ENCODE measurements around the gene IGFL4. TPM values are rescaled to one million over a fixed set of nuclear protein-coding genes. Genes with fewer than 3 reads are reported as not detected.

Gene IGFL4
- total RNA-seq, 4 donors from 2014 or later: not detected

DNA sequence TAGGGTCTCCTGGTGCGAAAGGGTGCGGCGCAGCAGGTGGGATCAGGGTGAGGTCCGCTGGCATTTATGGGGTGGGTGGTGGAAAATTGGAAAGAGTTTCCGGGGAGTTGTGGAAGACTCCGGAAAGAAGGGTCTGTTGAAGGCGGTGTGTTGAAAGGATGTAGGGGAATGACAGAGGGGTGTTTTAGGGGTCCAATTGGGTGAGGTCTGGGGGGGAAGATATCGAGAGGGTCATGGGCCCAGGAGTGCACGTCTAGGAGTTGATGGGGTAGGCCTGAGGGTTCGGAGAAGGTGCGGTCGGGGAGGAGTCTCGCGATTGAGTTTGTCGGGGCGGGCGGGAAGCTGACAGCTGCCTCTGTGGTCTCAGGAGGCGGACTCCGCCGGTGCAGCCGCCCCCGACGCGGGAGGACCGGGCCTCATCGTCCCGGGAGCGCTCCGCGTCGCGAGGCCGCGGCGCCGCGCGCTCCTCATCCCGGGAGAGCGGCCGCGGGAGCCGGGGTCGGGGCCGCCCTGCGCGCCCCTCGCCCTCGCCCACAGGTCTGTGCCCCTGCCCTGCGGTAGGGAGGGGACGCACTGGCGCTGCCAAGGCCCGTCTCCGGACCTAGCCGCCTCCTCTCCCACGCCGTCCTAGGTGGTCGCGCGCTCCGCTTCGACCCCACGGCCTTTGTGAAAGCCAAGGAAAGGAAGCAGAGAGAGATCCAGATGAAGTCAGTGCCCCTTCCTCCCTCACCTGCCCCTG is 24.9 kb downstream of the IGFL4 start:
- intact Hi-C loops (cut with DNase I): loop anchor here (10.0 kb wide), 1 partner anchor 121 kb away; no protein-coding TSS in a partner anchor
- Histone ChIP-seq H3K27me3 (no peaks in the 10 kb centered on the region), H3K4me3 (replicated peaks in 1 of 3) (peak overlapping the region; percentile 19 to 56 (median 33)), H3K9me3 (no peaks in the 10 kb centered on the region), H3K36me3 (no peaks in the 10 kb centered on the region), H3K27ac (no peak overlapping the region), H3K4me1 (peaks cover 3 to 21% of the 10 kb centered on the region in 2 donors)
- TF ChIP-seq POLR2A (IDR thresholded peaks at IDR 0.05): no peak
- TF ChIP-seq, protein P1, sequence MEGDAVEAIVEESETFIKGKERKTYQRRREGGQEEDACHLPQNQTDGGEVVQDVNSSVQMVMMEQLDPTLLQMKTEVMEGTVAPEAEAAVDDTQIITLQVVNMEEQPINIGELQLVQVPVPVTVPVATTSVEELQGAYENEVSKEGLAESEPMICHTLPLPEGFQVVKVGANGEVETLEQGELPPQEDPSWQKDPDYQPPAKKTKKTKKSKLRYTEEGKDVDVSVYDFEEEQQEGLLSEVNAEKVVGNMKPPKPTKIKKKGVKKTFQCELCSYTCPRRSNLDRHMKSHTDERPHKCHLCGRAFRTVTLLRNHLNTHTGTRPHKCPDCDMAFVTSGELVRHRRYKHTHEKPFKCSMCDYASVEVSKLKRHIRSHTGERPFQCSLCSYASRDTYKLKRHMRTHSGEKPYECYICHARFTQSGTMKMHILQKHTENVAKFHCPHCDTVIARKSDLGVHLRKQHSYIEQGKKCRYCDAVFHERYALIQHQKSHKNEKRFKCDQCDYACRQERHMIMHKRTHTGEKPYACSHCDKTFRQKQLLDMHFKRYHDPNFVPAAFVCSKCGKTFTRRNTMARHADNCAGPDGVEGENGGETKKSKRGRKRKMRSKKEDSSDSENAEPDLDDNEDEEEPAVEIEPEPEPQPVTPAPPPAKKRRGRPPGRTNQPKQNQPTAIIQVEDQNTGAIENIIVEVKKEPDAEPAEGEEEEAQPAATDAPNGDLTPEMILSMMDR (IDR thresholded peaks at IDR 0.05): no peak
- DNase-seq: peak in 1 of 2 donors; percentile 13
- 7 to 11% methylated on average over 28 to 41 of the region's 63 CpGs for WGBS, 2 donors

DNA sequence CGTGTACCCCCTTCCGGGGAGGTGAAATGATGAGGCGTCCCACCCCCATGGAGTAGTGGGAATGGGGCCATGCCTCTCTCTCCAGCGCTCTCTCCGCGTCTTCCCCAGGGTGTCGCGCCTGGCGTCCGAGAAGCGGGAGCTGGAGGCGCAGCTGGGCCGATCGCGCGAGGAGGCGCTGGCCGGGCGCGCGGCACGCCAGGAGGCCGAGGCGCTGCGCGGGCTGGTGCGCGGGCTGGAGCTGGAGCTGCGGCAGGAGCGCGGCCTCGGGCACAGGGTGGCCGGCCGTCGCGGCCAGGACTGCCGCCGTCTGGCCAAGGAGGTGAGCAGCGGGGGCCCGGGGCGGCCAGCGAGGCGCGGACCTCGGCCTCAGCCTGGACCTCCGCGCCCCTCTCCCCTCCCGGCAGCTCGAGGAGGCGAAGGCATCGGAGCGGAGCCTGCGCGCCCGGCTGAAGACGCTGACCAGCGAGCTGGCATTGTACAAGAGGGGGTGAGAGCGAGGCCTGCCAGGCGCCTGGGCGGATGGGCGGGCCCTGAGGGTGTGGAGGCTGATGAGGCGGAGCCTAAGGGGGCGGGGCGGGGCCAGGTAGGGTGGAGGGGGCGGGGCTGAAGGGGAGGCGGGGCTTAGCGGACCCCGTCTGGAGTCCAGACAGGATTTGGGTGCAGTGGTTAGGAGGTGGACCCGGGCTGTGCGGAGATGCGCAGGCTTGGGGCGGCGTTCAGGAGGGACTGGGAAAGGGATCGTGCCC is 25.7 kb downstream of the IGFL4 start:
- Histone ChIP-seq H3K4me1 (peaks cover 3 to 21% of the 10 kb centered on the region in 2 donors), H3K4me3 (replicated peaks in 1 of 3) (peak overlapping the region in 1 of 3 donors; percentile 56), H3K27me3 (no peaks in the 10 kb centered on the region), H3K9me3 (no peaks in the 10 kb centered on the region), H3K27ac (no peak overlapping the region), H3K36me3 (no peaks in the 10 kb centered on the region)
- 14 to 20% methylated on average over 9 to 21 of the region's 74 CpGs for WGBS, 2 donors
- DNase-seq: peak; percentile 91 to 93
- intact Hi-C loops (cut with DNase I): loop anchor here (10.0 kb wide), 1 partner anchor 120 kb away; no protein-coding TSS in a partner anchor
- TF ChIP-seq, protein P1 (IDR thresholded peaks at IDR 0.05): peak in 1 of 6 experiments; percentile 16
- peak in 1 of 2 donors; percentile 83 for TF ChIP-seq POLR2A (IDR thresholded peaks at IDR 0.05)

DNA sequence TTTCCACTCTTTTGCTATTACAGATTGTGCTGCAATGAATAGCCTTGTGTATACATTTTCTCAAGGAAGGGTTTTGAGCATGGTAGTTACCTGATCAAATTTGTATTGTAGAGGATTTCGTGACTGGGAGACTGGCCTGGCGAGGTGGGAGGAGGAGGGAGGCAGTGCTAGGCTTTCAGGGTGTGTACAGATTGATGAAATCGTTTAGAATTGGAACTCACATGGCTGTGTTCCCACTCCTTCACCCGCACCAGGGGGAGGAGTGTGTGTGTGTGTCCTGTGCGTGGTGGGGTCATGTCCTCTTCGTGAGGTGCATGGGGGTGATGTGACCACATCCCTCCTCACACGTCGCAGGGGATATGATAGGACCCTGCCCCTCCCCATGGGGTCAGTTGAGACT is 26.3 kb downstream of the IGFL4 start:
- TF ChIP-seq POLR2A (IDR thresholded peaks at IDR 0.05): no peak
- TF ChIP-seq, protein P1 (IDR thresholded peaks at IDR 0.05): no peak
- no peak overlapping the region for H3K27ac ChIP-seq
- no peaks in the 10 kb centered on the region for H3K9me3 ChIP-seq
- WGBS, 2 donors: 45 to 76% methylated on average over 7 to 8 of the region's 8 CpGs
- H3K36me3 ChIP-seq: no peaks in the 10 kb centered on the region
- H3K4me3 ChIP-seq (replicated peaks in 1 of 3): no peak overlapping the region
- no peaks in the 10 kb centered on the region for H3K27me3 ChIP-seq
- H3K4me1 ChIP-seq: peaks cover 3 to 21% of the 10 kb centered on the region in 2 donors
- intact Hi-C loops (cut with DNase I): loop anchor here (10.0 kb wide), 1 partner anchor 120 kb away; no protein-coding TSS in a partner anchor
- DNase-seq: no peak

DNA sequence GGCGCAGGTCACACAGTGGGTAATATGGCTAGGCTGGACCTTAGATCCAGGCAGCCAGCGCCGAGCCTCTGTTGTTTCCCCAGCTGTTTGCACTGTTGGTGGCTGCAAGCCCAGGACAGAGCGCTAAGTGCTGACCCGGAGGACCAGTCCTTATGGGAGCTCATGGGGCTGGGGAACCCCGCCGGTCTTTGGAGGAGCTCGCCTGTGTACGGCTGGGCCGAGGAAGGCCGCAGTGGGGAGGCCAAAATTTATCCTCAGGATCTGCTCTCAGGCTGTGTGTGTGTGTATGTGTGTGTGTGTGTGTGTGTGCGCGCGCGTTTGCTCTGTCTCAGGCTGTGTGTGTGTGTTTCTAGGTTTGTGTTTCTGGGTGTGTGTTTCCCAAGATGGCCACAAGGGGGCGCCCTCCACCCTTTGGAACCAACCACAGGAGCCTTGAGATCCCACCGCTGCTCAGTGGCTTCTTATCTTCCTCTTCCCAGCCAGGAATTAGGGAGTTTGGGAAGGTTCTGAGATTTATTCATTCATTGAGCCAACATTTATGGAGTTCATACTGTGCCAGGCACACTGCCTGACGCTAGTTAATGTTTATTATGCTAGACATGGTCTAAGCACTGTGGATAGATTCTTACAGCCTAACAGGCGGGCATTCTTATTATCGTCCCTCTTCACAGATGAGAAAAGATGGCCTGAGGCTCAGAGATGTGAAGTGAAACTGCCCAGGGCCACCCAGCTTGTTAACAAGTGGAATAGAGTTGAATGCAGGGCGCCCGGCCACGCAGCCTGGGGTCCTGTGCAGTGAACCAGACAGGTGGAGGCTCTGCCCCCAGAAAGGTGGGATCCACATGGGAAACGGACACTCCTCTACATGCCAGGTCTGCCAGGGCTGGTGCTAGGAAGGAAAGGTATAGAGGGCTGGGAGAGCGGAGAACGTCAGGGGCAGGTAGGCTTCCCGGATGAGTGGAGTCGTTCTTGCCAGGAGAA is 31.0 kb downstream of the IGFL4 start:
- Histone ChIP-seq H3K27me3 (no peaks in the 10 kb centered on the region), H3K4me1 (peaks cover 0 to 6% of the 10 kb centered on the region in 2 donors), H3K36me3 (no peaks in the 10 kb centered on the region), H3K4me3 (replicated peaks in 1 of 3) (no peak overlapping the region), H3K27ac (no peak overlapping the region), H3K9me3 (no peaks in the 10 kb centered on the region)
- DNase-seq: peak; percentile 58 to 64
- intact Hi-C loops (cut with DNase I): loop anchor here (10.0 kb wide), 1 partner anchor 115 kb away; no protein-coding TSS in a partner anchor
- TF ChIP-seq, protein P1 (IDR thresholded peaks at IDR 0.05): peak; percentile 69 to 92 (median 74)
- no peak for TF ChIP-seq POLR2A (IDR thresholded peaks at IDR 0.05)
- WGBS, 2 donors: 58 to 68% methylated on average over 18 to 21 of the region's 28 CpGs

Data from thyroid gland (tissue), 4 donors.